Trophoblast cell (in vitro differentiated cells and primary cell): ENCODE results near the gene CTAGE9.

Experiments used
- DNase-seq, 2 donors: peaks; one replicate each; pipeline ENCODE4 v3.0.0-alpha.2; 2016
- H2AFZ ChIP-seq: 2 replicates; pipeline ENCODE4 v1.6.1; 2013; ENCODE audit warnings: low read length, moderate library complexity, mild to moderate bottlenecking; ENCODE audit not compliant: insufficient read depth, poor library complexity
- H2AK5ac ChIP-seq: 2 replicates; pipeline ENCODE4 v1.6.1; 2013; ENCODE audit warnings: mild to moderate bottlenecking, low read length
- H2BK120ac ChIP-seq: 2 replicates; pipeline ENCODE4 v1.6.1; 2013; ENCODE audit warnings: low read length, mild to moderate bottlenecking, moderate library complexity; ENCODE audit not compliant: insufficient read depth, poor library complexity
- H2BK12ac ChIP-seq: 2 replicates; pipeline ENCODE4 v1.6.1; 2013; ENCODE audit warnings: mild to moderate bottlenecking, low read length, moderate library complexity
- H2BK5ac ChIP-seq: 2 replicates; pipeline ENCODE4 v1.6.1; 2013; ENCODE audit warnings: low read length, low read depth, moderate library complexity, mild to moderate bottlenecking; ENCODE audit not compliant: poor library complexity
- H3K14ac ChIP-seq: 2 replicates; pipeline ENCODE4 v1.6.1; 2013; ENCODE audit warnings: mild to moderate bottlenecking, low read length
- H3K18ac ChIP-seq: 2 replicates; pipeline ENCODE4 v1.6.1; 2013; ENCODE audit warnings: mild to moderate bottlenecking, low read length
- H3K23ac ChIP-seq: 2 replicates; pipeline ENCODE4 v1.6.1; 2013; ENCODE audit warnings: low read length
- H3K27ac ChIP-seq: 2 replicates; pipeline ENCODE4 v1.5.1; 2013; ENCODE audit warnings: low read depth, mild to moderate bottlenecking, inconsistent platforms, low read length, moderate library complexity
- H3K27me3 ChIP-seq: 2 replicates; pipeline ENCODE4 v1.6.1; 2013; ENCODE audit warnings: inconsistent platforms, mild to moderate bottlenecking, low read length, moderate library complexity; ENCODE audit not compliant: insufficient read depth
- H3K36me3 ChIP-seq, 2 experiments: 1 replicate in 1 of 2; 2 replicates in 1 of 2; pipeline ENCODE4 v1.6.1; 2013; ENCODE audit warnings: low read length in 2 of 2, mild to moderate bottlenecking in 2 of 2, moderate library complexity in 1 of 2; ENCODE audit not compliant: insufficient read depth in 2 of 2, control insufficient read depth in 1 of 2
- H3K4ac ChIP-seq: 2 replicates; pipeline ENCODE4 v1.6.1; 2013; ENCODE audit warnings: low read depth, mild to moderate bottlenecking, low read length, moderate library complexity
- H3K4me1 ChIP-seq, 2 experiments: 1 replicate in 1 of 2; 2 replicates in 1 of 2; pipeline ENCODE4 v1.6.1; 2013; ENCODE audit warnings: low read length in 2 of 2, mild to moderate bottlenecking in 2 of 2, moderate library complexity in 1 of 2; ENCODE audit not compliant: insufficient read depth in 2 of 2, control insufficient read depth in 1 of 2
- H3K4me2 ChIP-seq: 2 replicates; pipeline ENCODE4 v1.6.1; 2013; ENCODE audit warnings: inconsistent platforms, mild to moderate bottlenecking, low read length, moderate library complexity
- H3K4me3 ChIP-seq: 2 replicates; pipeline ENCODE4 v1.5.1; 2013; ENCODE audit warnings: mild to moderate bottlenecking, low read depth, low read length, inconsistent platforms
- H3K79me1 ChIP-seq: one replicate; pipeline ENCODE4 v1.6.1; 2013; ENCODE audit warnings: low read length
- H3K79me2 ChIP-seq: 2 replicates; pipeline ENCODE4 v1.6.1; 2013; ENCODE audit warnings: low read length, mild to moderate bottlenecking; ENCODE audit not compliant: control insufficient read depth, insufficient read depth, poor library complexity
- H3K9ac ChIP-seq: 2 replicates; pipeline ENCODE4 v1.6.1; 2013; ENCODE audit warnings: mild to moderate bottlenecking, low read length
- H3K9me3 ChIP-seq: 2 replicates; pipeline ENCODE4 v1.6.1; 2013; ENCODE audit warnings: low read depth, mild to moderate bottlenecking, control low read depth, inconsistent platforms, low read length; ENCODE audit not compliant: insufficient read depth
- H4K12ac ChIP-seq: 2 replicates; pipeline ENCODE4 v1.6.1; 2013; ENCODE audit warnings: low read depth, mild to moderate bottlenecking, low read length, moderate library complexity
- H4K8ac ChIP-seq: 2 replicates; pipeline ENCODE4 v1.6.1; 2013; ENCODE audit warnings: low read depth, mild to moderate bottlenecking, low read length, moderate library complexity
- H4K91ac ChIP-seq: one replicate; pipeline ENCODE4 v1.6.1; 2013; ENCODE audit warnings: low read depth, mild to moderate bottlenecking, low read length, moderate library complexity
- WGBS: extraction: QIAGEN DNeasy Blood & Tissue Kit; methylation state at CpG from one replicate; pipeline ENCODE4 v1.1.7; 2013; ENCODE audit warnings: missing lambda C conversion rate; ENCODE audit not compliant: insufficient read length, insufficient coverage; ENCODE audit errors: extremely low coverage; 5-methylcytosine and 5-hydroxymethylcytosine counted together

Gene CTAGE9

DNA sequence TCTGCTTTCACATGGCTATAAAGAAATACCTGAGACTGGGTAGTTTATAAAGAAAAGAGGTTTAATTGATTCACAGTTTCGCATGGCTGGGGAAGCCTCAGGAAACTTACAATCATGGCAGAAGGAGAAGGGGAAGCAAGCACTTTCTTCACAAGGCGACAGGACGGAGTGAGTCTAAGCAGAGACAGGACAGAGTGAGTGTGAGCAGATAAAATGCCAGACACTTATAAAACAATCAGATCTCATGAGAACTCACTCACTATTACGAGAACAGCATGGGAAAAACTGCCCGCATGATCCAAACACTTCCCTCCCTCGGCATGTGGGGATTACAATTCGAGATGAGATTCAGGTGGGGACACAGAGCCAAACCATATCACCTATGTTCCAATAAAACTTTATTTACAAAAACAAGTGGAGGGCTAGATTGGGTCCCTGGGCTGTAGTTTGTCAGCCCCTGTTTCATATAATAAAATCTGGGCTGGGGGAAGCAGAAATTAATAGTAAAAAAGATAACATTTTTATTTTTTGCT, 37.1 kb upstream of the CTAGE9 start:
- Histone ChIP-seq H3K14ac (no peak overlapping the region), H2BK5ac (no peak overlapping the region), H3K4me1 (no peaks in the 10 kb centered on the region), H3K9me3 (no peaks in the 10 kb centered on the region), H2BK120ac (no peak overlapping the region), H3K79me1 (no peaks in the 10 kb centered on the region), H2BK12ac (no peak overlapping the region), H3K4ac (no peak overlapping the region), H3K27ac (no peak overlapping the region), H4K91ac (no peak overlapping the region), H3K36me3 (no peaks in the 10 kb centered on the region), H4K12ac (no peak overlapping the region), H3K4me2 (no peak overlapping the region), H3K9ac (no peak overlapping the region), H2AFZ (no peak overlapping the region), H3K79me2 (no peaks in the 10 kb centered on the region), H2AK5ac (no peak overlapping the region), H3K18ac (no peak overlapping the region), H3K23ac (no peak overlapping the region), H3K4me3 (no peak overlapping the region), H3K27me3 (no peaks in the 10 kb centered on the region), H4K8ac (no peak overlapping the region)
- DNase-seq: no peak
- WGBS: no CpG with 5 or more reads among the region's 7 CpGs

DNA sequence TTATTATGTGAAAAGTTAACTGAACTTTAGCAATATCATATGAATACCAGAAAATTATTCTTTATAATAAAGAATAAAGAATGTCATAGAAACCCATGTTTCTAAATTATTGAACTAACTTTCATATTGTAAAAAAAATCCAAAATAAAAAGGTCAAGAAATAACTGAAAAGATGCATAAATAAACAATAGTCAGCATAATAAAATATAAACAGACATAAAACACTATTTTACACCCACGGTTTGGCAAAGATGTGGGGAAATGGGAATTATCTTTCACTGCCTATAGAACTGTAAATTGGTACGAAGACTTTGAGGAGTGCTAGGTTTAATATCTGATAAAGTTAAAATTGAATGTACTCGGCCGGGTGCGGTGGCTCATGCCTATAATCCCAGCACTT, 34.7 kb upstream of the CTAGE9 start:
- no peaks in the 10 kb centered on the region for H3K4me1 ChIP-seq
- no peak overlapping the region for H4K91ac ChIP-seq
- no CpG with 5 or more reads among the region's 5 CpGs for WGBS
- no peak overlapping the region for H2BK12ac ChIP-seq
- no peaks in the 10 kb centered on the region for H3K27me3 ChIP-seq
- H3K4me2 ChIP-seq: no peak overlapping the region
- H3K14ac ChIP-seq: no peak overlapping the region
- H3K23ac ChIP-seq: no peak overlapping the region
- H3K79me2 ChIP-seq: no peaks in the 10 kb centered on the region
- no peak overlapping the region for H3K4ac ChIP-seq
- H3K9ac ChIP-seq: no peak overlapping the region
- no peak overlapping the region for H3K4me3 ChIP-seq
- DNase-seq: no peak
- H4K12ac ChIP-seq: no peak overlapping the region
- no peaks in the 10 kb centered on the region for H3K9me3 ChIP-seq
- H2BK120ac ChIP-seq: no peak overlapping the region
- H2BK5ac ChIP-seq: no peak overlapping the region
- no peak overlapping the region for H2AFZ ChIP-seq
- H2AK5ac ChIP-seq: no peak overlapping the region
- H3K18ac ChIP-seq: no peak overlapping the region
- no peak overlapping the region for H4K8ac ChIP-seq
- no peaks in the 10 kb centered on the region for H3K79me1 ChIP-seq
- H3K27ac ChIP-seq: no peak overlapping the region
- no peaks in the 10 kb centered on the region for H3K36me3 ChIP-seq

GRCh38 chr6:131744432-131745287, 33.8 kb upstream of the CTAGE9 start:
- Histone ChIP-seq H3K9ac (no peak overlapping the region), H3K79me2 (no peaks in the 10 kb centered on the region), H4K91ac (no peak overlapping the region), H3K14ac (no peak overlapping the region), H2BK12ac (no peak overlapping the region), H2BK120ac (no peak overlapping the region), H2BK5ac (no peak overlapping the region), H2AFZ (no peak overlapping the region), H3K36me3 (no peaks in the 10 kb centered on the region), H3K18ac (no peak overlapping the region), H3K4me1 (no peaks in the 10 kb centered on the region), H3K27ac (no peak overlapping the region), H3K27me3 (no peaks in the 10 kb centered on the region), H2AK5ac (no peak overlapping the region), H4K8ac (no peak overlapping the region), H3K23ac (no peak overlapping the region), H3K4me2 (no peak overlapping the region), H4K12ac (no peak overlapping the region), H3K79me1 (no peaks in the 10 kb centered on the region), H3K4me3 (no peak overlapping the region), H3K9me3 (no peaks in the 10 kb centered on the region), H3K4ac (no peak overlapping the region)
- DNase-seq: no peak
- WGBS: no CpG with 5 or more reads among the region's 6 CpGs

GRCh38 chr6:131741688-131742393, 31.0 kb upstream of the CTAGE9 start:
- H4K12ac ChIP-seq: no peak overlapping the region
- H4K8ac ChIP-seq: no peak overlapping the region
- H2AK5ac ChIP-seq: no peak overlapping the region
- WGBS: no CpG with 5 or more reads among the region's 3 CpGs
- no peak overlapping the region for H2BK12ac ChIP-seq
- H3K18ac ChIP-seq: no peak overlapping the region
- H3K79me1 ChIP-seq: no peaks in the 10 kb centered on the region
- H3K4me1 ChIP-seq: no peaks in the 10 kb centered on the region
- no peak overlapping the region for H2AFZ ChIP-seq
- H2BK120ac ChIP-seq: no peak overlapping the region
- H3K4ac ChIP-seq: no peak overlapping the region
- no peak overlapping the region for H3K27ac ChIP-seq
- no peak overlapping the region for H2BK5ac ChIP-seq
- H3K36me3 ChIP-seq: no peaks in the 10 kb centered on the region
- H3K4me2 ChIP-seq: no peak overlapping the region
- H3K14ac ChIP-seq: no peak overlapping the region
- no peak overlapping the region for H3K4me3 ChIP-seq
- DNase-seq: no peak
- H3K27me3 ChIP-seq: no peaks in the 10 kb centered on the region
- no peak overlapping the region for H3K9ac ChIP-seq
- no peak overlapping the region for H3K23ac ChIP-seq
- H3K9me3 ChIP-seq: no peaks in the 10 kb centered on the region
- no peaks in the 10 kb centered on the region for H3K79me2 ChIP-seq
- H4K91ac ChIP-seq: no peak overlapping the region
